ENCODE data around the gene RHBDF2. TPM values are rescaled to one million over a fixed set of nuclear protein-coding genes. Genes with fewer than 3 reads are reported as not detected.

The RHBDF2 gene
- total RNA-seq, 1 experiment from 2014 or later = 19.7 TPM

GRCh38 chr17:76511668-76512365 lies 10.6 kb upstream of the RHBDF2 start:
- H3K14ac ChIP-seq (ENCODE audit: insufficient read depth, low read length) = no peak overlapping the region
- no peak overlapping the region for H3K4ac ChIP-seq (ENCODE audit: low read depth, low read length)
- Mint-ChIP-seq H3K27ac (no peak overlapping the region; a peak in 1 of 7 replicates), H3K9me3 (no peaks in the 10 kb centered on the region; a peak in 1 of 5 replicates), H3K27me3 (ENCODE audit: low read depth) (peaks cover 28% of the 10 kb centered on the region), H3K4me3 (no peak overlapping the region), H3K36me3 (ENCODE audit: insufficient read depth in 1 of 3, low read depth in 3 of 3) (no peaks in the 10 kb centered on the region), H3K4me1 (peaks cover 0 to 5% of the 10 kb centered on the region in 2 experiments; a peak in 1 of 4 replicates)
- DNase-seq = no peak
- no peak overlapping the region for H4K91ac ChIP-seq (ENCODE audit: insufficient read length, low read depth, low read length)
- no peaks in the 10 kb centered on the region for H3K23me2 ChIP-seq (ENCODE audit: insufficient read length, low read depth, low read length, poor library complexity, severe bottlenecking)
- H3K79me2 ChIP-seq (ENCODE audit: insufficient read depth, low read length) = no peaks in the 10 kb centered on the region
- H4K20me1 ChIP-seq (ENCODE audit: control insufficient read depth, insufficient read depth, insufficient read length) = no peaks in the 10 kb centered on the region
- TF ChIP-seq CTCF (conservative IDR thresholded peaks at IDR 0.05) = no peak
- H3K4me2 ChIP-seq (ENCODE audit: insufficient read depth, insufficient read length, low read length) = no peak overlapping the region
- H4K5ac ChIP-seq (ENCODE audit: insufficient read length, low read depth, low read length) = no peak overlapping the region
- H2AK5ac ChIP-seq (ENCODE audit: insufficient read length, low read length) = no peak overlapping the region
- WGBS (ENCODE audit: extremely low coverage, insufficient read length, low lambda C conversion rate) = no CpG with 5 or more reads among the region's 13 CpGs
- H3K9me3 ChIP-seq (ENCODE audit: control insufficient read depth, low read depth, low read length) = no peaks in the 10 kb centered on the region
- H2AFZ ChIP-seq (ENCODE audit: low read length) = no peak overlapping the region
- H2BK5ac ChIP-seq (ENCODE audit: insufficient read length, low read length) = no peak overlapping the region
- no peak overlapping the region for H2BK20ac ChIP-seq (ENCODE audit: low read depth, low read length, poor library complexity, severe bottlenecking)
- H2BK120ac ChIP-seq (ENCODE audit: low read depth, low read length, poor library complexity, severe bottlenecking) = no peak overlapping the region
- no peak overlapping the region for H3K18ac ChIP-seq (ENCODE audit: insufficient read length, low read depth, low read length)
- H3K79me1 ChIP-seq (ENCODE audit: insufficient read depth, low read depth, low read length, poor library complexity, severe bottlenecking) = no peaks in the 10 kb centered on the region
- no peak overlapping the region for H3K23ac ChIP-seq (ENCODE audit: insufficient read length, low read depth, low read length)
- H3K27me3 ChIP-seq (ENCODE audit: insufficient read depth, low read length) = no peaks in the 10 kb centered on the region
- no peak overlapping the region for H3K9ac ChIP-seq (ENCODE audit: extremely low read depth, insufficient read length, low read length)
- no peak overlapping the region for H3K56ac ChIP-seq (ENCODE audit: insufficient read length, low read depth, low read length)
- H3K4me1 ChIP-seq (ENCODE audit: insufficient read depth, low read length) = no peaks in the 10 kb centered on the region
- no peak overlapping the region for H3K27ac ChIP-seq (ENCODE audit: insufficient read length, low read depth, low read length)
- H3T11ph ChIP-seq (ENCODE audit: low read length) = no peak overlapping the region
- H2BK15ac ChIP-seq (ENCODE audit: low read depth, low read length) = no peak overlapping the region
- no peak overlapping the region for H2BK12ac ChIP-seq (ENCODE audit: insufficient read length, low read depth, low read length)
- no peak overlapping the region for H4K8ac ChIP-seq (replicated peaks; ENCODE audit: insufficient read length, low read depth, low read length)

All from H9 (cell line).